HCT116 (cell line): ENCODE measurements around the gene TMEM184B. TPM values are rescaled to one million over a fixed set of nuclear protein-coding genes. Genes with fewer than 3 reads are reported as not detected.

Experiments
- ATAC-seq: fragments of 200-7000 bp; cut with Tn5 transposase; 2 replicates; pipeline ENCODE4 v1.9.1; 2020; ENCODE audit warnings: mild to moderate bottlenecking, moderate library complexity
- BruUV-seq: library from RNA; stranded (reverse); fragments of 400-500 nt; replicated peaks from 2 replicates; lab custom pipeline; 2021; lab: Mats Ljungman, UMichigan
- CTCF ChIA-PET: fragments of 300-600 bp; sonication (Branson Sonifier 250); formaldehyde crosslinking; loops from one replicate; lab custom pipeline; 2021; ENCODE audit warnings: antibody characterized with exemption; lab: Charles Lee
- POLR2A ChIA-PET: fragments of 300-600, 350-600 bp; sonication (Branson Sonifier 250); formaldehyde crosslinking; loops from one replicate; lab custom pipeline; 2021; ENCODE audit warnings: antibody characterized with exemption; lab: Charles Lee
- RAD21 ChIA-PET, 2 experiments: fragments of 300-600 bp; sonication (Branson Sonifier 250); formaldehyde crosslinking; loops; one replicate each; lab custom pipeline; 2023; ENCODE audit warnings: low total read pairs in 2 of 2; ENCODE audit not compliant: uncharacterized antibody in 2 of 2, unreplicated experiment in 2 of 2, low non-redundant PET in 1 of 2; lab: Charles Lee
- DNase-seq: peaks from one replicate; pipeline ENCODE4 v3.0.0-alpha.2; 2010; ENCODE audit warnings: low read depth, low spot score
- H2AFZ ChIP-seq: fragments of 200-600 bp; shearing (Covaris generic), sonication (generic); 2 replicates; pipeline ENCODE4 v1.6.1; 2017; ENCODE audit warnings: low read depth, mixed run types, mixed read lengths, antibody characterized with exemption, low read length; ENCODE audit not compliant: poor library complexity, severe bottlenecking
- H3K27ac ChIP-seq: 2 replicates; pipeline ENCODE4 v1.5.1; 2012; ENCODE audit warnings: low read depth, low read length
- H3K27me3 ChIP-seq: fragments of 200-600 bp; sonication (generic); 2 replicates; pipeline ENCODE4 v1.6.1; 2016; ENCODE audit warnings: mixed run types, low read length, mixed read lengths; ENCODE audit not compliant: insufficient read depth
- H3K36me3 ChIP-seq, 2 experiments: fragments of 200-500 bp in 1 of 2; fragments of 200-600 bp in 1 of 2; sonication (Bioruptor generic) in 1 of 2; sonication (generic) in 1 of 2; 2 replicates each; pipeline versions ENCODE4 v1.5.1 to v1.6.1; 2014 to 2016; ENCODE audit warnings: low read length in 2 of 2, inconsistent platforms in 1 of 2, mixed read lengths in 1 of 2, mixed run types in 1 of 2; ENCODE audit not compliant: insufficient read depth in 2 of 2, control insufficient read depth in 1 of 2
- H3K4me1 ChIP-seq, 2 experiments: fragments of 200-600 bp in 1 of 2; sonication (generic) in 1 of 2; 2 replicates each; pipeline versions ENCODE4 v1.5.1 to v1.6.1; 2012 to 2017; ENCODE audit warnings: low read length in 2 of 2, inconsistent platforms in 1 of 2, mild to moderate bottlenecking in 1 of 2, mixed read lengths in 1 of 2, mixed run types in 1 of 2, moderate library complexity in 1 of 2; ENCODE audit not compliant: insufficient read depth in 2 of 2, control insufficient read depth in 1 of 2
- H3K4me2 ChIP-seq: fragments of 200-600 bp; sonication (generic); 2 replicates; pipeline ENCODE4 v1.6.1; 2017; ENCODE audit warnings: mixed run types, low read length, mixed read lengths
- H3K4me3 ChIP-seq, 2 experiments: fragments of 200-600 bp in 1 of 2; sonication (generic) in 1 of 2; replicated peaks in 1 of 2; 2 replicates each; pipeline ENCODE4 v1.5.1; 2011 to 2016; ENCODE audit warnings: low read length in 2 of 2, control low read depth in 1 of 2, low read depth in 1 of 2, mild to moderate bottlenecking in 1 of 2, mixed read lengths in 1 of 2, mixed run types in 1 of 2
- H3K79me2 ChIP-seq: fragments of 200-600 bp; sonication (generic); 2 replicates; pipeline ENCODE4 v1.6.1; 2017; ENCODE audit warnings: mild to moderate bottlenecking, mixed run types, low read length, moderate library complexity, mixed read lengths; ENCODE audit not compliant: insufficient read depth
- H3K9ac ChIP-seq: fragments of 200-600 bp; sonication (generic); 2 replicates; pipeline ENCODE4 v1.6.1; 2016; ENCODE audit warnings: low read length, mixed read lengths
- H3K9me2 ChIP-seq: fragments of 200-600 bp; sonication (generic), shearing (Covaris generic); 2 replicates; pipeline ENCODE4 v1.6.1; 2017; ENCODE audit warnings: mixed run types, mild to moderate bottlenecking, moderate library complexity; ENCODE audit not compliant: insufficient read depth
- H3K9me3 ChIP-seq, 2 experiments: fragments of 200-500 bp in 1 of 2; fragments of 200-600 bp in 1 of 2; sonication (Bioruptor generic) in 1 of 2; sonication (generic) in 1 of 2; 2 replicates each; pipeline ENCODE4 v1.6.1; 2014 to 2017; ENCODE audit warnings: low read length in 2 of 2, mixed read lengths in 2 of 2, inconsistent platforms in 1 of 2, low read depth in 1 of 2, mild to moderate bottlenecking in 1 of 2, mixed run types in 1 of 2, moderate library complexity in 1 of 2; ENCODE audit not compliant: control insufficient read depth in 1 of 2, insufficient read depth in 1 of 2
- H4K20me1 ChIP-seq: fragments of 200-600 bp; sonication (generic), shearing (Covaris generic); 2 replicates; pipeline ENCODE4 v1.6.1; 2017; ENCODE audit warnings: mixed run types, mild to moderate bottlenecking, moderate library complexity; ENCODE audit not compliant: insufficient read depth
- ATF3 ChIP-seq: IDR thresholded peaks from 2 replicates; pipeline ENCODE4 v1.6.1; 2012
- CBX3 ChIP-seq: IDR thresholded peaks from 2 replicates; pipeline ENCODE4 v1.6.1; 2012; ENCODE audit warnings: low read depth
- CEBPB ChIP-seq: IDR thresholded peaks from 2 replicates; pipeline ENCODE4 v1.6.1; 2012; ENCODE audit warnings: low read depth
- EGR1 ChIP-seq: IDR thresholded peaks from 2 replicates; pipeline ENCODE4 v1.6.1; 2012; ENCODE audit warnings: low read depth
- ELF1 ChIP-seq: IDR thresholded peaks from 2 replicates; pipeline ENCODE4 v1.6.1; 2012; ENCODE audit warnings: low read depth, borderline replicate concordance
- EZH2phosphoT487 ChIP-seq: fragments of 200-600 bp; IDR thresholded peaks from 2 replicates; pipeline ENCODE4 v1.6.1; 2018; ENCODE audit warnings: antibody characterized with exemption, borderline replicate concordance
- JUND ChIP-seq: IDR thresholded peaks from 2 replicates; pipeline ENCODE4 v1.6.1; 2012
- POLR2A ChIP-seq: IDR thresholded peaks from 2 replicates; pipeline ENCODE4 v1.7.0; 2011; ENCODE audit warnings: borderline replicate concordance; ENCODE audit not compliant: insufficient read depth, insufficient read length; ENCODE audit errors: extremely low read depth
- RAD21 ChIP-seq: IDR thresholded peaks from 2 replicates; pipeline ENCODE4 v1.6.1; 2012; ENCODE audit warnings: low read depth, mild to moderate bottlenecking
- SP1 ChIP-seq: IDR thresholded peaks from 2 replicates; pipeline ENCODE4 v1.6.1; 2012; ENCODE audit warnings: low read depth
- SRF ChIP-seq: IDR thresholded peaks from 2 replicates; pipeline ENCODE4 v1.6.1; 2012; ENCODE audit warnings: low read depth
- ZBTB33 ChIP-seq: IDR thresholded peaks from 2 replicates; pipeline ENCODE4 v1.6.1; 2011; ENCODE audit warnings: mild to moderate bottlenecking, low read length, moderate library complexity; ENCODE audit not compliant: insufficient replicate concordance; ENCODE audit errors: extremely low read depth
- ZFX ChIP-seq: fragments of 450-650 bp; IDR thresholded peaks from 2 replicates; pipeline ENCODE4 v1.6.1; 2017
- ZNF274 ChIP-seq: fragments of 200-500 bp; sonication (Bioruptor generic); IDR thresholded peaks from 2 replicates; pipeline ENCODE4 v1.6.1; 2014; ENCODE audit warnings: mild to moderate bottlenecking, low read depth, low read length, inconsistent platforms
- intact Hi-C: fragments of 100-400 bp; cut with micrococcal nuclease; formaldehyde crosslinking; loops from 2 replicates; pipeline ENCODE4 v1.10.0; 2022
- total RNA-seq: library from RNA; stranded (reverse); gene quantifications from one replicate; pipeline ENCODE4 v1.2.1, GENCODE V29; 2021; ENCODE audit not compliant: unreplicated experiment
- TF ChIP-seq, protein P1 (sequence below): IDR thresholded peaks from 2 replicates; pipeline ENCODE4 v1.6.1; 2012
- TF ChIP-seq, protein P2 (sequence below): IDR thresholded peaks from 2 replicates; pipeline ENCODE4 v1.6.1; 2012; ENCODE audit warnings: low read depth

Gene TMEM184B
- total RNA-seq, 1 experiment from 2014 or later, result 66.0 TPM

DNA sequence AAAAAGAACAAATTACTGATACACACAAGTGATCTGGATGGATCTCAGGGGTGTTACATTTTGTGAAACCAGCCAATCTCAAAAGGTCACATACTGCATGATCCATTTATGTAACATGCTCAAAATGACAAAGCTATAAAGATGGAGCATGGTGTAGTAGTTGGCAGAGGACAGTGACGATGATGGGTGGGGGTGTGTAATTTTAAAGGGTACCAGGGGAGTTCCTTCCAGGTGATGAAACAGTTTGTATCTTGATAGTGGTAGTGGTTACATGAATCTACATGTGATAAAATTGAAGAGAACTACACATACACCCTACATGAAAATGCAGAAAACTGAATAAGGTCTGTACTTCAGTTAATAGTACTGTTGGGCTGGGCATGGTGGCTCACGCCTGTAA is 17.1 kb downstream of the TMEM184B start:
- Histone ChIP-seq H3K79me2 (peaks cover 47% of the 10 kb centered on the region), H4K20me1 (no peaks in the 10 kb centered on the region), H3K27me3 (no peaks in the 10 kb centered on the region), H3K4me2 (no peak overlapping the region), H3K27ac (no peak overlapping the region), H3K9me2 (no peaks in the 10 kb centered on the region), H3K9ac (no peak overlapping the region), H3K4me3 (no peak overlapping the region), H2AFZ (no peak overlapping the region), H3K4me1 (peaks cover 0 to 4% of the 10 kb centered on the region in 2 experiments; a peak in 2 of 4 replicates), H3K9me3 (no peaks in the 10 kb centered on the region), H3K36me3 (no peaks in the 10 kb centered on the region)
- intact Hi-C loops, result no loop called here
- BruUV-seq, result no TSS peak
- ChIA-PET CTCF (no interaction called here), POLR2A (no interaction called here), RAD21 (no interaction called here)
- DNase-seq, result no peak
- TF ChIP-seq JUND, result no peak
- no peak for TF ChIP-seq CEBPB
- TF ChIP-seq SP1, result no peak
- TF ChIP-seq SRF, result no peak
- no peak for TF ChIP-seq CBX3
- no peak for TF ChIP-seq ATF3
- no peak for TF ChIP-seq EZH2phosphoT487
- TF ChIP-seq EGR1, result no peak
- no peak for TF ChIP-seq POLR2A
- TF ChIP-seq ZBTB33, result no peak
- TF ChIP-seq, protein P1, sequence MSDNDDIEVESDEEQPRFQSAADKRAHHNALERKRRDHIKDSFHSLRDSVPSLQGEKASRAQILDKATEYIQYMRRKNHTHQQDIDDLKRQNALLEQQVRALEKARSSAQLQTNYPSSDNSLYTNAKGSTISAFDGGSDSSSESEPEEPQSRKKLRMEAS, result no peak
- TF ChIP-seq ELF1, result no peak
- no peak for TF ChIP-seq RAD21
- no peak for TF ChIP-seq ZNF274
- TF ChIP-seq, protein P2, sequence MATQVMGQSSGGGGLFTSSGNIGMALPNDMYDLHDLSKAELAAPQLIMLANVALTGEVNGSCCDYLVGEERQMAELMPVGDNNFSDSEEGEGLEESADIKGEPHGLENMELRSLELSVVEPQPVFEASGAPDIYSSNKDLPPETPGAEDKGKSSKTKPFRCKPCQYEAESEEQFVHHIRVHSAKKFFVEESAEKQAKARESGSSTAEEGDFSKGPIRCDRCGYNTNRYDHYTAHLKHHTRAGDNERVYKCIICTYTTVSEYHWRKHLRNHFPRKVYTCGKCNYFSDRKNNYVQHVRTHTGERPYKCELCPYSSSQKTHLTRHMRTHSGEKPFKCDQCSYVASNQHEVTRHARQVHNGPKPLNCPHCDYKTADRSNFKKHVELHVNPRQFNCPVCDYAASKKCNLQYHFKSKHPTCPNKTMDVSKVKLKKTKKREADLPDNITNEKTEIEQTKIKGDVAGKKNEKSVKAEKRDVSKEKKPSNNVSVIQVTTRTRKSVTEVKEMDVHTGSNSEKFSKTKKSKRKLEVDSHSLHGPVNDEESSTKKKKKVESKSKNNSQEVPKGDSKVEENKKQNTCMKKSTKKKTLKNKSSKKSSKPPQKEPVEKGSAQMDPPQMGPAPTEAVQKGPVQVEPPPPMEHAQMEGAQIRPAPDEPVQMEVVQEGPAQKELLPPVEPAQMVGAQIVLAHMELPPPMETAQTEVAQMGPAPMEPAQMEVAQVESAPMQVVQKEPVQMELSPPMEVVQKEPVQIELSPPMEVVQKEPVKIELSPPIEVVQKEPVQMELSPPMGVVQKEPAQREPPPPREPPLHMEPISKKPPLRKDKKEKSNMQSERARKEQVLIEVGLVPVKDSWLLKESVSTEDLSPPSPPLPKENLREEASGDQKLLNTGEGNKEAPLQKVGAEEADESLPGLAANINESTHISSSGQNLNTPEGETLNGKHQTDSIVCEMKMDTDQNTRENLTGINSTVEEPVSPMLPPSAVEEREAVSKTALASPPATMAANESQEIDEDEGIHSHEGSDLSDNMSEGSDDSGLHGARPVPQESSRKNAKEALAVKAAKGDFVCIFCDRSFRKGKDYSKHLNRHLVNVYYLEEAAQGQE, result no peak
- no peak for TF ChIP-seq ZFX
- ATAC-seq, result no peak
